ENCODE measurements around the gene ROBO2. TPM values are rescaled to one million over a fixed set of nuclear protein-coding genes. Genes with fewer than 3 reads are reported as not detected.

ROBO2 gene
- total RNA-seq, 4 donors from 2014 or later = 0.30 to 4.3 (median 2.0) TPM

- 82 to 84% methylated on average over 6 of the region's 6 CpGs for WGBS, 2 donors
- H3K4me3 ChIP-seq (ENCODE audit: low read depth, poor library complexity, severe bottlenecking) = no peak overlapping the region
- no peak for DNase-seq (ENCODE audit: low spot score in 2 of 2)
- intact Hi-C loops (cut with DNase I; ENCODE audit: low total_unique reads) = no loop called here
- TF ChIP-seq POLR2A (IDR thresholded peaks at IDR 0.05) = no peak
- no peak for TF ChIP-seq CTCF (IDR thresholded peaks at IDR 0.05)
Measured at GRCh38 chr3:77566055-77566454, 526.2 kb downstream of the ROBO2 start.

- intact Hi-C loops (cut with DNase I; ENCODE audit: low total_unique reads) = no loop called here
- no peak for TF ChIP-seq CTCF (IDR thresholded peaks at IDR 0.05)
- no peak for TF ChIP-seq POLR2A (IDR thresholded peaks at IDR 0.05)
- WGBS, 2 donors = 69 to 78% methylated on average over 5 of the region's 5 CpGs
- H3K4me3 ChIP-seq (ENCODE audit: low read depth, poor library complexity, severe bottlenecking) = no peak overlapping the region
- no peak for DNase-seq (ENCODE audit: low spot score in 2 of 2)
Measured at GRCh38 chr3:77571971-77572715, 532.2 kb downstream of the ROBO2 start.

GRCh38 chr3:77577264-77577663, 537.4 kb downstream of the ROBO2 start:
- DNase-seq (ENCODE audit: low spot score in 2 of 2) = no peak
- intact Hi-C loops (cut with DNase I; ENCODE audit: low total_unique reads) = no loop called here
- TF ChIP-seq CTCF (IDR thresholded peaks at IDR 0.05) (no peak), POLR2A (IDR thresholded peaks at IDR 0.05) (no peak)
- 75 to 85% methylated on average over 3 of the region's 3 CpGs for WGBS, 2 donors
- H3K4me3 ChIP-seq (ENCODE audit: low read depth, poor library complexity, severe bottlenecking) = no peak overlapping the region

DNA sequence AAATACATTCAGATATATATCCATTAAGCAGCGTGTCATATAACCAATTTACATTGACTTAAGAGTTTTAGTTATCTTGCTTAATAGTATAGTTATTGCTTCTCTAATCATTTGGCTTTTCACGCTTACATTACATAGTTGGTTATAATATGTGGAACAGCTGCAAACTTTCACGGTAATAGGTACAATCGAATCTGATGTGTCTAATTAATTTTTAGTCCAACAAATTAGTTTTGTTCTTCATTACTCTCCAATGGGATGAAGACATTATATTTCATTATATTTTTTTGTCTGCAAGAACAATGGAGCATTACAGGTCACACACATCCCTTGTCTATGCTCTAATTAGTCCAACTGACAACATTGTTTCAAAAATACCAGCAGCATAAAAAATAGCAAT, 546.3 kb downstream of the ROBO2 start:
- DNase-seq (ENCODE audit: low spot score in 2 of 2) = no peak
- no peak overlapping the region for H3K4me3 ChIP-seq (ENCODE audit: low read depth, poor library complexity, severe bottlenecking)
- 93 to 96% methylated on average over 4 of the region's 4 CpGs for WGBS, 2 donors
- TF ChIP-seq CTCF (IDR thresholded peaks at IDR 0.05) = no peak
- no peak for TF ChIP-seq POLR2A (IDR thresholded peaks at IDR 0.05)
- intact Hi-C loops (cut with DNase I; ENCODE audit: low total_unique reads) = no loop called here

- no peak overlapping the region for H3K4me3 ChIP-seq (ENCODE audit: low read depth, poor library complexity, severe bottlenecking)
- WGBS, 2 donors = 92 to 93% methylated on average over 3 of the region's 3 CpGs
- intact Hi-C loops (cut with DNase I; ENCODE audit: low total_unique reads) = no loop called here
- no peak for TF ChIP-seq POLR2A (IDR thresholded peaks at IDR 0.05)
- TF ChIP-seq CTCF (IDR thresholded peaks at IDR 0.05) = no peak
- no peak for DNase-seq (ENCODE audit: low spot score in 2 of 2)
Measured at GRCh38 chr3:77588863-77589262, 549.0 kb downstream of the ROBO2 start.

- 93 to 97% methylated on average over 3 of the region's 3 CpGs for WGBS, 2 donors
- DNase-seq (ENCODE audit: low spot score in 2 of 2) = no peak
- intact Hi-C loops (cut with DNase I; ENCODE audit: low total_unique reads) = no loop called here
- H3K4me3 ChIP-seq (ENCODE audit: low read depth, poor library complexity, severe bottlenecking) = no peak overlapping the region
- no peak for TF ChIP-seq POLR2A (IDR thresholded peaks at IDR 0.05)
- TF ChIP-seq CTCF (IDR thresholded peaks at IDR 0.05) = no peak
Measured at GRCh38 chr3:77590191-77590590, 550.3 kb downstream of the ROBO2 start.

Data from lower leg skin (tissue), 4 donors.